Keratinocyte (primary cell): ENCODE data around the gene SYNM. TPM values are rescaled to one million over a fixed set of nuclear protein-coding genes. Genes with fewer than 3 reads are reported as not detected.

Experiments
- DNase-seq: peaks from one replicate; pipeline ENCODE4 v3.0.0-alpha.2; 2011; ENCODE audit warnings: low read depth, missing footprints, low spot score
- FAIRE-seq: peaks from 2 replicates; lab custom pipeline; 2011; peaks lifted over from hg19 to GRCh38; lab: Jason Lieb, UNC
- H2AFZ ChIP-seq: 2 replicates; pipeline ENCODE4 v1.6.0; 2012; ENCODE audit warnings: low read length, control low read depth, inconsistent platforms; ENCODE audit not compliant: control insufficient read depth
- H3K27ac ChIP-seq: 2 replicates; pipeline ENCODE4 v1.5.1; 2011; ENCODE audit warnings: low read length; ENCODE audit not compliant: control insufficient read depth, insufficient read depth
- H3K27me3 ChIP-seq: 3 replicates; pipeline ENCODE4 v1.6.0; 2011; ENCODE audit warnings: low read length; ENCODE audit not compliant: control insufficient read depth, insufficient read depth; ENCODE audit errors: extremely low read depth
- H3K36me3 ChIP-seq, 2 experiments: 2 replicates in 1 of 2; 3 replicates in 1 of 2; pipeline ENCODE4 v1.5.1; 2011; ENCODE audit warnings: low read length in 2 of 2, mild to moderate bottlenecking in 1 of 2; ENCODE audit not compliant: control insufficient read depth in 2 of 2, insufficient read depth in 2 of 2; ENCODE audit errors: extremely low read depth in 1 of 2
- H3K4me1 ChIP-seq: 3 replicates; pipeline ENCODE4 v1.5.1; 2011; ENCODE audit warnings: low read length; ENCODE audit not compliant: control insufficient read depth, insufficient read depth; ENCODE audit errors: extremely low read depth
- H3K4me2 ChIP-seq: 3 replicates; pipeline ENCODE4 v1.6.0; 2011; ENCODE audit warnings: low read depth, low read length; ENCODE audit not compliant: control insufficient read depth, insufficient read depth; ENCODE audit errors: extremely low read depth
- H3K4me3 ChIP-seq, 3 experiments: fragments of 200-600 bp in 1 of 3; sonication (generic) in 1 of 3; 2 replicates in 2 of 3; 3 replicates in 1 of 3; pipeline ENCODE4 v1.5.1; 2011 to 2016; ENCODE audit warnings: low read length in 3 of 3, mild to moderate bottlenecking in 3 of 3, control low read depth in 2 of 3, inconsistent platforms in 1 of 3, low read depth in 1 of 3, mixed read lengths in 1 of 3, mixed run types in 1 of 3, moderate library complexity in 1 of 3; ENCODE audit not compliant: control insufficient read depth in 2 of 3, insufficient read depth in 2 of 3; ENCODE audit errors: extremely low read depth in 1 of 3
- H3K79me2 ChIP-seq: 2 replicates; pipeline ENCODE4 v1.6.0; 2012; ENCODE audit warnings: low read length; ENCODE audit not compliant: control insufficient read depth, insufficient read depth
- H3K9ac ChIP-seq: 3 replicates; pipeline ENCODE4 v1.6.0; 2011; ENCODE audit warnings: low read length; ENCODE audit not compliant: control insufficient read depth, insufficient read depth; ENCODE audit errors: extremely low read depth
- H3K9me1 ChIP-seq: 3 replicates; pipeline ENCODE4 v1.6.0; 2011; ENCODE audit warnings: low read length; ENCODE audit not compliant: control insufficient read depth, insufficient read depth; ENCODE audit errors: extremely low read depth
- H3K9me3 ChIP-seq: 2 replicates; pipeline ENCODE4 v1.5.1; 2012; ENCODE audit warnings: low read depth, low read length; ENCODE audit not compliant: control insufficient read depth
- H4K20me1 ChIP-seq: 3 replicates; pipeline ENCODE4 v1.6.0; 2011; ENCODE audit warnings: low read length; ENCODE audit not compliant: control insufficient read depth, insufficient read depth; ENCODE audit errors: extremely low read depth
- EZH2 ChIP-seq: IDR thresholded peaks from one replicate; pipeline ENCODE4 v1.6.1; 2012; ENCODE audit warnings: inconsistent platforms, mild to moderate bottlenecking, low read length, moderate library complexity
- dilution Hi-C: fragments of 300-500 bp; cut with MboI; formaldehyde crosslinking; loops from one replicate; pipeline ENCODE4 v1.7.0; 2020; ENCODE audit warnings: low sequenced_read_pairs; ENCODE audit not compliant: extremely low pct_ligation_motif_present
- polyA plus RNA-seq, 5 experiments: library from polyadenylated mRNA; depleted of rRNA in 3 of 5; stranded (reverse) in 3 of 5; stranded (forward) in 1 of 5; unstranded in 1 of 5; fragments of >200 nt; gene quantifications; 1 replicate in 1 of 5; 2 replicates in 3 of 5; 3 replicates in 1 of 5; pipeline versions ENCODE4 v1.2.1 to v1.2.3, GENCODE V29; 2011 to 2012; ENCODE audit warnings: missing spikeins in 2 of 5, low read depth in 1 of 5, low replicate concordance in 1 of 5
- TF ChIP-seq, protein P1 (sequence below), 3 experiments: IDR thresholded peaks in 1 of 3; conservative IDR thresholded peaks in 1 of 3; optimal IDR thresholded peaks in 1 of 3; 2 replicates in 2 of 3; 3 replicates in 1 of 3; pipeline versions ENCODE3 to v1.5.1; 2011; ENCODE audit warnings: low read length in 3 of 3, mild to moderate bottlenecking in 3 of 3, moderate library complexity in 2 of 3, control low read depth in 1 of 3, inconsistent platforms in 1 of 3; ENCODE audit not compliant: insufficient read depth in 2 of 3; ENCODE audit errors: extremely low read depth in 1 of 3

Gene SYNM
- polyA plus RNA-seq, 1 donor (not counting 4 experiments of a cell fraction or from before 2014, with no cell fraction given), result 0.09 TPM

DNA sequence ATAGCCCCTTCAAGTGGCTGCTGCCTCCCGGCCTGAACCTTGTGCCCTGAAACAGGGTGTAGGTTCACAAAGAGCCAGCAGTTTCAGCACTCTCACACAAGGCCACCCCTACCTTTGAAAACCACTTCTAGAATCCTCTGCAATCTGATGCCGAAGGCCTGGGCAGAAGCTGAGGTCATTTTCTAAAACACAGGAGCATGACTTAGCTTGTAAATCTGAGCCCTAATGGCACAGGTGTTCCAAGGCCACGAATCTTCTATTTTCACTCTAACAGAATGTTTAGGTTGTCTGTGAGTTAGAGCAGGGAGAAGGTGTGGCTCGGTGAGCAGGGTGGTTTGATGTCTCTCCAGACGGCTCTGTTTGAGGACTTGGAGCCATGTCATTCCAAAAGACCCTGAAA, 62.3 kb downstream of the SYNM start:
- DNase-seq (no peak), FAIRE-seq (no peak)
- Histone ChIP-seq H4K20me1 (no peaks in the 10 kb centered on the region), H3K4me2 (no peak overlapping the region), H3K9me1 (no peaks in the 10 kb centered on the region), H3K9ac (no peak overlapping the region), H3K4me3 (no peak overlapping the region), H3K27ac (no peak overlapping the region), H3K36me3 (peaks cover 3 to 13% of the 10 kb centered on the region in 2 experiments), H3K79me2 (no peaks in the 10 kb centered on the region), H3K27me3 (no peaks in the 10 kb centered on the region), H3K4me1 (no peaks in the 10 kb centered on the region), H2AFZ (no peak overlapping the region), H3K9me3 (no peaks in the 10 kb centered on the region)
- TF ChIP-seq, protein P1, sequence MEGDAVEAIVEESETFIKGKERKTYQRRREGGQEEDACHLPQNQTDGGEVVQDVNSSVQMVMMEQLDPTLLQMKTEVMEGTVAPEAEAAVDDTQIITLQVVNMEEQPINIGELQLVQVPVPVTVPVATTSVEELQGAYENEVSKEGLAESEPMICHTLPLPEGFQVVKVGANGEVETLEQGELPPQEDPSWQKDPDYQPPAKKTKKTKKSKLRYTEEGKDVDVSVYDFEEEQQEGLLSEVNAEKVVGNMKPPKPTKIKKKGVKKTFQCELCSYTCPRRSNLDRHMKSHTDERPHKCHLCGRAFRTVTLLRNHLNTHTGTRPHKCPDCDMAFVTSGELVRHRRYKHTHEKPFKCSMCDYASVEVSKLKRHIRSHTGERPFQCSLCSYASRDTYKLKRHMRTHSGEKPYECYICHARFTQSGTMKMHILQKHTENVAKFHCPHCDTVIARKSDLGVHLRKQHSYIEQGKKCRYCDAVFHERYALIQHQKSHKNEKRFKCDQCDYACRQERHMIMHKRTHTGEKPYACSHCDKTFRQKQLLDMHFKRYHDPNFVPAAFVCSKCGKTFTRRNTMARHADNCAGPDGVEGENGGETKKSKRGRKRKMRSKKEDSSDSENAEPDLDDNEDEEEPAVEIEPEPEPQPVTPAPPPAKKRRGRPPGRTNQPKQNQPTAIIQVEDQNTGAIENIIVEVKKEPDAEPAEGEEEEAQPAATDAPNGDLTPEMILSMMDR (optimal IDR thresholded peaks at IDR 0.05 in 1 of 3, IDR thresholded peaks at IDR 0.05 in 1 of 3, conservative IDR thresholded peaks at IDR 0.05 in 1 of 3; ENCODE audit: extremely low read depth in 1 of 3, insufficient read depth in 2 of 3, low read length in 3 of 3), result no peak
- TF ChIP-seq EZH2, result no peak
- dilution Hi-C loops, result no loop called here

DNA sequence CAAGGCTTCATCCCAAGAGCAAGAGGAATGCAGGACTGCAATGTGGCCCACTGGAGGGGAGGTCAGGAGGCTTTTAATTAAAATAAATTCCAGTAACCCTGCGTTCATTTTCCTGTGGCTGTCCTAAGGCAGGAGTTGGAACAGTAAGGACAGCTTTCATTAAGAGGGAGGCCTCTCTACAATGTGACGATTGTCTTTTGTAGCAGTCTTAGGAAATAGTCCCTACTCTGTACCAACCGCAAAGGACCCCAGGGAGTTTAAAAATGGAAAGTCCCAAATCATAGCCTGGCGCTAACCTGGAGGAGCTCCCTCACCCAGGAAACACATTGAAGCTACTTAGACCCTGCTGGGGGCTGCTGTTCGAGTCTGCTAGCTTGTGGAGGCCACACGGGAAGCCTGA, 62.8 kb downstream of the SYNM start:
- no peak overlapping the region for H3K27ac ChIP-seq
- no peaks in the 10 kb centered on the region for H3K79me2 ChIP-seq
- H3K4me2 ChIP-seq, result no peak overlapping the region
- H3K9ac ChIP-seq, result no peak overlapping the region
- H2AFZ ChIP-seq, result no peak overlapping the region
- H3K4me3 ChIP-seq, result no peak overlapping the region
- no peaks in the 10 kb centered on the region for H3K9me1 ChIP-seq
- no peaks in the 10 kb centered on the region for H4K20me1 ChIP-seq
- H3K9me3 ChIP-seq, result no peaks in the 10 kb centered on the region
- TF ChIP-seq, protein P1 (optimal IDR thresholded peaks at IDR 0.05 in 1 of 3, IDR thresholded peaks at IDR 0.05 in 1 of 3, conservative IDR thresholded peaks at IDR 0.05 in 1 of 3; ENCODE audit: extremely low read depth in 1 of 3, insufficient read depth in 2 of 3, low read length in 3 of 3), result no peak
- TF ChIP-seq EZH2, result no peak
- FAIRE-seq (no peak), DNase-seq (no peak)
- dilution Hi-C loops, result no loop called here
- H3K36me3 ChIP-seq, result peaks cover 3 to 11% of the 10 kb centered on the region in 2 experiments
- H3K27me3 ChIP-seq, result no peaks in the 10 kb centered on the region
- H3K4me1 ChIP-seq, result no peaks in the 10 kb centered on the region
